H1 (cell line): ENCODE measurements around the gene CDH18. TPM values are rescaled to one million over a fixed set of nuclear protein-coding genes. Genes with fewer than 3 reads are reported as not detected.

Source experiments
- CTCF ChIA-PET: fragments of 300-600 bp; sonication (Branson Sonifier 250); formaldehyde crosslinking; loops from one replicate; lab custom pipeline; 2021; ENCODE audit not compliant: partially characterized antibody; lab: Charles Lee
- POLR2A ChIA-PET: fragments of 300-600 bp; sonication (Branson Sonifier 250); formaldehyde crosslinking; loops from one replicate; lab custom pipeline; 2021; ENCODE audit warnings: inconsistent platforms; ENCODE audit not compliant: partially characterized antibody; lab: Charles Lee
- DNase-seq, 2 experiments: peaks; one replicate each; pipeline versions ENCODE4 v3.0.0 to v3.0.0-alpha.2; 2010 to 2022; ENCODE audit warnings: low spot score in 2 of 2, low read depth in 1 of 2, mixed read lengths in 1 of 2
- FAIRE-seq: peaks from 2 replicates; lab custom pipeline; 2011; peaks lifted over from hg19 to GRCh38; lab: Jason Lieb, UNC
- H2AFZ ChIP-seq: 2 replicates; pipeline ENCODE4 v1.8.1; 2012; ENCODE audit warnings: low read length, inconsistent platforms
- H2AK5ac ChIP-seq: 2 replicates; pipeline ENCODE4 v1.6.1; 2013; ENCODE audit warnings: low read depth, low read length
- H2BK120ac ChIP-seq: replicated peaks from 2 replicates; pipeline ENCODE3; 2013; ENCODE audit warnings: low read depth, low read length, inconsistent platforms
- H2BK12ac ChIP-seq: 2 replicates; pipeline ENCODE4 v1.6.1; 2013; ENCODE audit warnings: low read depth, low read length
- H2BK15ac ChIP-seq: 2 replicates; pipeline ENCODE4 v1.6.1; 2013; ENCODE audit warnings: low read length
- H2BK20ac ChIP-seq: 2 replicates; pipeline ENCODE4 v1.6.1; 2013; ENCODE audit warnings: low read length
- H2BK5ac ChIP-seq: 2 replicates; pipeline ENCODE4 v1.6.1; 2013; ENCODE audit warnings: low read depth, low read length
- H3K14ac ChIP-seq: 2 replicates; pipeline ENCODE4 v1.6.1; 2013; ENCODE audit warnings: inconsistent platforms; ENCODE audit not compliant: insufficient read length
- H3K18ac ChIP-seq: 2 replicates; pipeline ENCODE4 v1.6.1; 2013; ENCODE audit warnings: low read length; ENCODE audit errors: extremely low read depth
- H3K23ac ChIP-seq: 2 replicates; pipeline ENCODE4 v1.6.1; 2013; ENCODE audit warnings: inconsistent platforms; ENCODE audit not compliant: insufficient read length
- H3K23me2 ChIP-seq: 2 replicates; pipeline ENCODE4 v1.6.1; 2013; ENCODE audit warnings: low read depth, low read length
- H3K27ac ChIP-seq: 2 replicates; pipeline ENCODE4 v1.6.1; 2011; ENCODE audit warnings: low read depth, low read length, inconsistent platforms
- H3K27me3 ChIP-seq, 4 experiments: replicated peaks in 1 of 4; 1 replicate in 1 of 4; 2 replicates in 3 of 4; pipeline versions ENCODE4 v1.6.1 to v1.8.1; 2011 to 2013; ENCODE audit warnings: low read length in 3 of 4, mild to moderate bottlenecking in 3 of 4, inconsistent platforms in 2 of 4, mixed read lengths in 2 of 4, moderate library complexity in 1 of 4; ENCODE audit not compliant: control insufficient read depth in 3 of 4, insufficient read depth in 3 of 4; ENCODE audit errors: extremely low read depth in 1 of 4
- H3K36me3 ChIP-seq, 4 experiments: 2 replicates each; pipeline versions ENCODE4 v1.6.1 to v1.8.1; 2011 to 2013; ENCODE audit warnings: mild to moderate bottlenecking in 4 of 4, low read length in 3 of 4, moderate library complexity in 2 of 4, control low read depth in 1 of 4, inconsistent platforms in 1 of 4; ENCODE audit not compliant: insufficient read depth in 4 of 4, control insufficient read depth in 2 of 4
- H3K4ac ChIP-seq: replicated peaks from 2 replicates; pipeline ENCODE3; 2013; ENCODE audit warnings: low read length, low read depth, mixed read lengths, inconsistent platforms; ENCODE audit not compliant: insufficient read length
- H3K4me1 ChIP-seq, 4 experiments: replicated peaks in 1 of 4; 1 replicate in 1 of 4; 2 replicates in 3 of 4; pipeline versions ENCODE4 v1.6.1 to v1.8.1; 2011 to 2013; ENCODE audit warnings: low read length in 3 of 4, inconsistent platforms in 2 of 4, mixed read lengths in 1 of 4; ENCODE audit not compliant: insufficient read depth in 4 of 4, control insufficient read depth in 3 of 4
- H3K4me2 ChIP-seq, 2 experiments: 2 replicates each; pipeline versions ENCODE4 v1.6.1 to v1.8.1; 2011 to 2013; ENCODE audit warnings: low read depth in 2 of 2, low read length in 2 of 2, control low read depth in 1 of 2, inconsistent platforms in 1 of 2, mild to moderate bottlenecking in 1 of 2; ENCODE audit not compliant: insufficient read depth in 1 of 2
- H3K4me3 ChIP-seq, 4 experiments: fragments of 200-600, 300-600 bp in 1 of 4; sonication (generic), shearing (Covaris generic), sonication (Bioruptor Twin) in 1 of 4; 2 replicates each; pipeline versions ENCODE4 v1.5.1 to v1.8.1; 2011 to 2016; ENCODE audit warnings: low read length in 4 of 4, low read depth in 3 of 4, control low read depth in 2 of 4, inconsistent platforms in 2 of 4, mild to moderate bottlenecking in 2 of 4, mixed read lengths in 1 of 4, moderate library complexity in 1 of 4; ENCODE audit not compliant: insufficient read depth in 2 of 4; ENCODE audit errors: extremely low read depth in 1 of 4
- H3K56ac ChIP-seq: replicated peaks from 2 replicates; pipeline ENCODE3; 2013; ENCODE audit warnings: low read depth, mild to moderate bottlenecking, mixed read lengths, low read length, inconsistent platforms; ENCODE audit not compliant: insufficient read length
- H3K79me1 ChIP-seq: 2 replicates; pipeline ENCODE4 v1.6.1; 2013; ENCODE audit warnings: low read depth, low read length, control low read depth
- H3K79me2 ChIP-seq, 2 experiments: 2 replicates each; pipeline versions ENCODE4 v1.6.1 to v1.8.1; 2012 to 2013; ENCODE audit warnings: low read length in 2 of 2, mild to moderate bottlenecking in 2 of 2, inconsistent platforms in 1 of 2; ENCODE audit not compliant: insufficient read depth in 2 of 2, control insufficient read depth in 1 of 2
- H3K9ac ChIP-seq, 4 experiments: replicated peaks in 1 of 4; 1 replicate in 1 of 4; 2 replicates in 3 of 4; pipeline versions ENCODE4 v1.6.1 to v1.8.1; 2011 to 2013; ENCODE audit warnings: low read depth in 3 of 4, low read length in 3 of 4, control low read depth in 2 of 4, mild to moderate bottlenecking in 2 of 4, moderate library complexity in 2 of 4, inconsistent platforms in 1 of 4; ENCODE audit errors: extremely low read depth in 1 of 4
- H3K9me3 ChIP-seq, 2 experiments: 2 replicates each; pipeline versions ENCODE4 v1.6.1 to v1.8.1; 2012 to 2013; ENCODE audit warnings: mild to moderate bottlenecking in 2 of 2, moderate library complexity in 2 of 2, control low read depth in 1 of 2, inconsistent platforms in 1 of 2, low read depth in 1 of 2, low read length in 1 of 2, mixed read lengths in 1 of 2; ENCODE audit not compliant: insufficient read depth in 2 of 2
- H4K20me1 ChIP-seq, 2 experiments: replicated peaks in 1 of 2; 2 replicates each; pipeline versions ENCODE3 to v1.8.1; 2011 to 2013; ENCODE audit warnings: inconsistent platforms in 2 of 2, low read length in 2 of 2, mild to moderate bottlenecking in 1 of 2; ENCODE audit not compliant: insufficient read depth in 2 of 2, control insufficient read depth in 1 of 2
- H4K5ac ChIP-seq: 2 replicates; pipeline ENCODE4 v1.6.1; 2013; ENCODE audit warnings: low read length, low read depth, mixed read lengths, inconsistent platforms; ENCODE audit not compliant: insufficient read length
- H4K8ac ChIP-seq: 2 replicates; pipeline ENCODE4 v1.8.0; 2013; ENCODE audit warnings: mild to moderate bottlenecking, moderate library complexity, low read length, inconsistent platforms; ENCODE audit not compliant: insufficient read depth; ENCODE audit errors: extremely low read depth
- H4K91ac ChIP-seq: replicated peaks from 2 replicates; pipeline ENCODE3; 2013; ENCODE audit warnings: low read length, mixed read lengths, inconsistent platforms; ENCODE audit not compliant: insufficient read length
- CTCF ChIP-seq, 3 experiments: IDR thresholded peaks; 1 replicate in 2 of 3; 2 replicates in 1 of 3; pipeline versions ENCODE4 v1.5.1 to v1.6.1; 2011; ENCODE audit warnings: low read length in 3 of 3, mild to moderate bottlenecking in 3 of 3, inconsistent platforms in 2 of 3, low read depth in 1 of 3, moderate library complexity in 1 of 3; ENCODE audit not compliant: insufficient read depth in 1 of 3; ENCODE audit errors: control extremely low read depth in 1 of 3
- NRF1 ChIP-seq: IDR thresholded peaks from 2 replicates; pipeline ENCODE4 v1.6.1; 2011; ENCODE audit warnings: mild to moderate bottlenecking, low read depth, low read length, improper control_type of control experiment
- RAD21 ChIP-seq, 2 experiments: IDR thresholded peaks in 1 of 2; conservative IDR thresholded peaks in 1 of 2; 2 replicates each; pipeline ENCODE4 v1.6.1; 2011; ENCODE audit warnings: low read depth in 2 of 2, low read length in 2 of 2, improper control_type of control experiment in 1 of 2, inconsistent platforms in 1 of 2, mild to moderate bottlenecking in 1 of 2, moderate library complexity in 1 of 2
- WGBS, 2 experiments: shearing (Covaris generic) in 1 of 2; methylation state at CpG; one replicate each; pipeline versions ENCODE4 v1.1.6 to v1.1.7; 2013 to 2015; ENCODE audit warnings: low lambda C conversion rate in 2 of 2, mixed read lengths in 2 of 2, inconsistent platforms in 1 of 2, low coverage in 1 of 2, missing lambda C conversion rate in 1 of 2; ENCODE audit not compliant: insufficient replicate concordance in 2 of 2, insufficient coverage in 1 of 2, insufficient read length in 1 of 2; ENCODE audit errors: extremely low coverage in 1 of 2, missing lambda C conversion rate in 1 of 2; 5-methylcytosine and 5-hydroxymethylcytosine counted together
- polyA plus RNA-seq, 7 experiments: library from polyadenylated mRNA; depleted of rRNA in 3 of 7; stranded (reverse) in 5 of 7; unstranded in 2 of 7; fragments of >200 nt in 5 of 7; fragments of 200-250 nt in 2 of 7; gene quantifications; 1 replicate in 5 of 7; 2 replicates in 1 of 7; 4 replicates in 1 of 7; pipeline versions ENCODE4 v1.2.1 to v1.2.3, GENCODE V29; 2011 to 2013; ENCODE audit warnings: missing spikeins in 2 of 7, mixed read lengths in 2 of 7
- total RNA-seq: library from RNA; stranded (reverse); fragmentation: NEBNext Ultra II Directional; extraction: Animal tissue kit (Norgen Biotek cat#: 25700); gene quantifications from 2 replicates; pipeline ENCODE4 v1.2.1, GENCODE V29; 2021

CDH18 gene
- total and polyA plus RNA-seq, 2 of the 8 experiments (the other 6 are each of a cell fraction or from before 2014, with no cell fraction given): 0.30 to 0.32 TPM

GRCh38 chr5:19554524-19554923, 433.5 kb downstream of the CDH18 start:
- no peak for FAIRE-seq
- POLR2A ChIA-PET: no interaction called here
- H3K4me2 ChIP-seq: no peak overlapping the region

More at GRCh38 chr5:19554524-19554923, 433.5 kb downstream of the CDH18 start:
- Histone ChIP-seq H3K27ac (no peak overlapping the region), H3K4ac (no peak overlapping the region), H2BK120ac (no peak overlapping the region), H3K9me3 (no peaks in the 10 kb centered on the region), H3K79me2 (no peaks in the 10 kb centered on the region), H4K91ac (no peak overlapping the region), H4K20me1 (no peaks in the 10 kb centered on the region), H3K4me1 (no peaks in the 10 kb centered on the region), H2BK15ac (no peak overlapping the region), H4K8ac (no peak overlapping the region), H3K23me2 (no peaks in the 10 kb centered on the region; the same call in 1 of the 2 replicates), H2BK12ac (no peak overlapping the region), H3K27me3 (no peaks in the 10 kb centered on the region), H3K18ac (no peak overlapping the region), H3K9ac (no peak overlapping the region), H2AFZ (no peak overlapping the region), H3K36me3 (no peaks in the 10 kb centered on the region), H3K23ac (no peak overlapping the region), H3K4me3 (no peak overlapping the region), H2BK5ac (no peak overlapping the region), H2BK20ac (no peak overlapping the region), H3K56ac (no peak overlapping the region), H4K5ac (no peak overlapping the region), H3K14ac (no peak overlapping the region), H3K79me1 (no peaks in the 10 kb centered on the region), H2AK5ac (no peak overlapping the region)
- no peak for DNase-seq
- peak in 1 of 3 experiments; percentile 25; a peak in 2 of 4 replicates for TF ChIP-seq CTCF (IDR thresholded peaks at IDR 0.05; ENCODE audit: control extremely low read depth in 1 of 3, insufficient read depth in 1 of 3, low read depth in 1 of 3, low read length in 3 of 3)
- no peak for TF ChIP-seq NRF1
- peak; percentile 54 to 58 for TF ChIP-seq RAD21 (IDR thresholded peaks at IDR 0.05 in 1 of 2, conservative IDR thresholded peaks at IDR 0.05 in 1 of 2; ENCODE audit: low read depth in 2 of 2, low read length in 2 of 2)
- CTCF ChIA-PET: interaction anchor here (0.6 to 1.6 kb wide), 8 partner anchors 10 to 1696 kb away, joined by 3 to 5 read pairs (median 3); no protein-coding TSS in a partner anchor
- 79% methylated on average over 1 of the region's 1 CpG; no CpG with 5 or more reads in 1 of the 2 experiments for WGBS, 2 experiments
